Nephron (organoid): Measurements from ENCODE around the gene OOSP2.
"Not testable (repeated sequence)": the region's sequence is repeated elsewhere in the genome, so short reads cannot be mapped to it uniquely, and the experiment has no call there.

Source experiments
- H3K27ac Mint-ChIP-seq, 3 experiments: 2 replicates each; pipeline ENCODE4 v1.8.0; 2020; ENCODE audit warnings: mixed read lengths in 3 of 3, mild to moderate bottlenecking in 2 of 3, moderate library complexity in 1 of 3
- H3K27me3 Mint-ChIP-seq: 2 replicates; pipeline ENCODE4 v1.8.0; 2021; ENCODE audit warnings: low read depth, mild to moderate bottlenecking, moderate library complexity, mixed read lengths
- H3K36me3 Mint-ChIP-seq: 2 replicates; pipeline ENCODE4 v1.8.0; 2020; ENCODE audit warnings: low read depth, mixed read lengths
- H3K4me1 Mint-ChIP-seq: 2 replicates; pipeline ENCODE4 v1.8.0; 2020; ENCODE audit warnings: mixed read lengths
- H3K4me3 Mint-ChIP-seq, 3 experiments: 2 replicates each; pipeline ENCODE4 v1.8.0; 2020; ENCODE audit warnings: mild to moderate bottlenecking in 3 of 3, mixed read lengths in 3 of 3, moderate library complexity in 2 of 3
- H3K9me3 Mint-ChIP-seq: 2 replicates; pipeline ENCODE4 v1.8.0; 2020; ENCODE audit warnings: mixed read lengths
- CTCF ChIP-seq, 3 experiments: fragments of 200-600 bp; sonication (generic); IDR thresholded peaks; one replicate each; pipeline ENCODE4 v1.5.0; 2021; ENCODE audit warnings: antibody characterized with exemption in 3 of 3; ENCODE audit not compliant: unreplicated experiment in 3 of 3

OOSP2 gene

GRCh38 chr11:60056349-60056969, 16.2 kb downstream of the OOSP2 start, which contains the start of gene MS4A3:
Gene MS4A3 (plus strand): TSS chr11:60056665. CDS start chr11:60061161, 4,496 bp downstream.
- Mint-ChIP-seq H3K27me3 (no peaks in the 10 kb centered on the region), H3K36me3 (no peaks in the 10 kb centered on the region), H3K9me3 (no peaks in the 10 kb centered on the region), H3K4me1 (no peaks in the 10 kb centered on the region), H3K27ac (no peak within 1 kb of the TSS), H3K4me3 (no peak within 1 kb of the TSS)
- no peak for TF ChIP-seq CTCF (IDR thresholded peaks at IDR 0.05; ENCODE audit: unreplicated experiment in 3 of 3)

GRCh38 chr11:60059052-60059451, 18.8 kb downstream of the OOSP2 start:
- no peaks in the 10 kb centered on the region for H3K9me3 Mint-ChIP-seq
- no peaks in the 10 kb centered on the region for H3K27me3 Mint-ChIP-seq
- H3K36me3 Mint-ChIP-seq = no peaks in the 10 kb centered on the region
- H3K4me3 Mint-ChIP-seq = no peak overlapping the region
- no peak overlapping the region for H3K27ac Mint-ChIP-seq
- H3K4me1 Mint-ChIP-seq = no peaks in the 10 kb centered on the region
- TF ChIP-seq CTCF (IDR thresholded peaks at IDR 0.05; ENCODE audit: unreplicated experiment in 3 of 3) = no peak

- H3K27ac Mint-ChIP-seq = no peak overlapping the region
- H3K4me1 Mint-ChIP-seq = no peaks in the 10 kb centered on the region
- no peak overlapping the region for H3K4me3 Mint-ChIP-seq
- H3K36me3 Mint-ChIP-seq = no peaks in the 10 kb centered on the region
- no peak for TF ChIP-seq CTCF (IDR thresholded peaks at IDR 0.05; ENCODE audit: unreplicated experiment in 3 of 3)
- no peaks in the 10 kb centered on the region for H3K27me3 Mint-ChIP-seq
- no peaks in the 10 kb centered on the region for H3K9me3 Mint-ChIP-seq
These were observed 19.5 kb downstream of the OOSP2 start for GRCh38 chr11:60059521-60060240.

GRCh38 chr11:60064111-60064510, 23.9 kb downstream of the OOSP2 start:
- no peak overlapping the region for H3K27ac Mint-ChIP-seq
- no peaks in the 10 kb centered on the region for H3K36me3 Mint-ChIP-seq
- no peak for TF ChIP-seq CTCF (IDR thresholded peaks at IDR 0.05; ENCODE audit: unreplicated experiment in 3 of 3)
- no peak overlapping the region for H3K4me3 Mint-ChIP-seq
- no peaks in the 10 kb centered on the region for H3K27me3 Mint-ChIP-seq
- no peaks in the 10 kb centered on the region for H3K4me1 Mint-ChIP-seq
- no peaks in the 10 kb centered on the region for H3K9me3 Mint-ChIP-seq

GRCh38 chr11:60065801-60066200, 25.6 kb downstream of the OOSP2 start:
- Mint-ChIP-seq H3K36me3 (no peaks in the 10 kb centered on the region), H3K27me3 (no peaks in the 10 kb centered on the region)
- TF ChIP-seq CTCF (IDR thresholded peaks at IDR 0.05; ENCODE audit: unreplicated experiment in 3 of 3) = no peak

GRCh38 chr11:60069450-60069849, 29.2 kb downstream of the OOSP2 start:
- no peak overlapping the region for H3K27ac Mint-ChIP-seq

More at GRCh38 chr11:60065801-60066200, 25.6 kb downstream of the OOSP2 start:
- Mint-ChIP-seq H3K27ac (no peak overlapping the region), H3K4me3 (no peak overlapping the region), H3K9me3 (no peaks in the 10 kb centered on the region), H3K4me1 (no peaks in the 10 kb centered on the region)

GRCh38 chr11:60071644-60072043, 31.4 kb downstream of the OOSP2 start:
- H3K36me3 Mint-ChIP-seq, H3K4me1 Mint-ChIP-seq, H3K4me3 Mint-ChIP-seq, H3K27ac Mint-ChIP-seq, H3K9me3 Mint-ChIP-seq, H3K27me3 Mint-ChIP-seq: not testable (repeated sequence)

More at GRCh38 chr11:60069450-60069849, 29.2 kb downstream of the OOSP2 start:
- Mint-ChIP-seq H3K4me3 (no peak overlapping the region), H3K36me3 (no peaks in the 10 kb centered on the region), H3K4me1 (no peaks in the 10 kb centered on the region), H3K9me3 (no peaks in the 10 kb centered on the region), H3K27me3 (no peaks in the 10 kb centered on the region)
- TF ChIP-seq CTCF (IDR thresholded peaks at IDR 0.05; ENCODE audit: unreplicated experiment in 3 of 3) = no peak
